H1 (cell line): ENCODE results near the gene ANAPC15.

Source experiments
- ASH2L ChIP-seq: fragments of 200-600, 300-600 bp; sonication (generic); IDR thresholded peaks from one replicate; pipeline ENCODE4 v1.7.1; 2017; ENCODE audit warnings: low read length
- CBX8 ChIP-seq: fragments of 300-800, 300-1000 bp; sonication (generic); IDR thresholded peaks from 2 replicates; pipeline ENCODE4 v1.7.1; 2016; ENCODE audit warnings: low read depth, low read length, borderline replicate concordance
- EZH2 ChIP-seq: fragments of 200-600 bp; sonication (generic); IDR thresholded peaks from 2 replicates; pipeline ENCODE4 v1.7.1; 2012; ENCODE audit warnings: low read depth, mild to moderate bottlenecking, moderate library complexity, low read length, inconsistent platforms; ENCODE audit not compliant: severe bottlenecking
- POLR2AphosphoS5 ChIP-seq: IDR thresholded peaks from 2 replicates; pipeline ENCODE4 v1.6.1; 2011; ENCODE audit warnings: low read depth, low read length
- RAD21 ChIP-seq, 2 experiments: IDR thresholded peaks in 1 of 2; conservative IDR thresholded peaks in 1 of 2; 2 replicates each; pipeline ENCODE4 v1.6.1; 2011; ENCODE audit warnings: low read depth in 2 of 2, low read length in 2 of 2, improper control_type of control experiment in 1 of 2, inconsistent platforms in 1 of 2, mild to moderate bottlenecking in 1 of 2, moderate library complexity in 1 of 2
- TBP ChIP-seq: IDR thresholded peaks from 2 replicates; pipeline ENCODE4 v1.6.1; 2011; ENCODE audit warnings: low read depth, low read length, improper control_type of control experiment
- ZNF274 ChIP-seq: IDR thresholded peaks from 2 replicates; pipeline ENCODE4 v1.7.0; 2012; ENCODE audit warnings: low read length, borderline replicate concordance; ENCODE audit errors: extremely low read depth
- TF ChIP-seq, protein P1 (sequence below), 3 experiments: IDR thresholded peaks; 1 replicate in 2 of 3; 2 replicates in 1 of 3; pipeline versions ENCODE4 v1.5.1 to v1.6.1; 2011; ENCODE audit warnings: low read length in 3 of 3, mild to moderate bottlenecking in 3 of 3, inconsistent platforms in 2 of 3, low read depth in 1 of 3, moderate library complexity in 1 of 3; ENCODE audit not compliant: insufficient read depth in 1 of 3; ENCODE audit errors: control extremely low read depth in 1 of 3
- TF ChIP-seq, protein P2 (sequence below): IDR thresholded peaks from 2 replicates; pipeline ENCODE4 v1.6.1; 2012; ENCODE audit warnings: inconsistent platforms
- TF ChIP-seq, protein P3 (sequence below): IDR thresholded peaks from 2 replicates; pipeline ENCODE4 v1.6.1; 2012; ENCODE audit warnings: inconsistent platforms

DNA sequence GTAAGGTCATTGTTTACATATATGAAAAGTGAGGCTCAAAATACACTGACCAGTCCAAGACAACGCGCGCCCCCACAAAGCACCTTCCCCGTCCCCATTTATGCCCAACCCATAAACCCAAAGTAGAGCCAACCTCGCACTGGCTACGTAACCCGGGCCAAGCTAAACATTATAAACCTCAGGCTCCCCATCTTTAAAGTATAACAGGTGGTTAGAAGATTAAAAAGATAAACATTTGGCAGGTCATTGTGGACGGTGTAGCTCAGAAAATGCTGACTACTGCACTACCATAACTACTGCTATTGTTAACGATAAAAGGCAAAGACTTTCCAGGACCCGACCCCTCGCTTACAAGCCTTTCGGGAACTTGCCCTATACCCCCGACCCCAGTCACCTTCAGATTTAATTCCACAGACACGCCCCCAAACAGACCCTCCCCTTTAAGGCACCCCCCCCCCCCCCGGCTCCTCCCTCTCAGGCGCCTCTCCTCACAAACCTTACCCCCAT lies 32.6 kb downstream of the ANAPC15 start:
- TF ChIP-seq TBP (no peak), ZNF274 (no peak), RAD21 (IDR thresholded peaks at IDR 0.05 in 1 of 2, conservative IDR thresholded peaks at IDR 0.05 in 1 of 2; ENCODE audit: low read depth in 2 of 2, low read length in 2 of 2) (no peak), POLR2AphosphoS5 (no peak), EZH2 (no peak), ASH2L (no peak), CBX8 (no peak)
- TF ChIP-seq, protein P1, sequence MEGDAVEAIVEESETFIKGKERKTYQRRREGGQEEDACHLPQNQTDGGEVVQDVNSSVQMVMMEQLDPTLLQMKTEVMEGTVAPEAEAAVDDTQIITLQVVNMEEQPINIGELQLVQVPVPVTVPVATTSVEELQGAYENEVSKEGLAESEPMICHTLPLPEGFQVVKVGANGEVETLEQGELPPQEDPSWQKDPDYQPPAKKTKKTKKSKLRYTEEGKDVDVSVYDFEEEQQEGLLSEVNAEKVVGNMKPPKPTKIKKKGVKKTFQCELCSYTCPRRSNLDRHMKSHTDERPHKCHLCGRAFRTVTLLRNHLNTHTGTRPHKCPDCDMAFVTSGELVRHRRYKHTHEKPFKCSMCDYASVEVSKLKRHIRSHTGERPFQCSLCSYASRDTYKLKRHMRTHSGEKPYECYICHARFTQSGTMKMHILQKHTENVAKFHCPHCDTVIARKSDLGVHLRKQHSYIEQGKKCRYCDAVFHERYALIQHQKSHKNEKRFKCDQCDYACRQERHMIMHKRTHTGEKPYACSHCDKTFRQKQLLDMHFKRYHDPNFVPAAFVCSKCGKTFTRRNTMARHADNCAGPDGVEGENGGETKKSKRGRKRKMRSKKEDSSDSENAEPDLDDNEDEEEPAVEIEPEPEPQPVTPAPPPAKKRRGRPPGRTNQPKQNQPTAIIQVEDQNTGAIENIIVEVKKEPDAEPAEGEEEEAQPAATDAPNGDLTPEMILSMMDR (IDR thresholded peaks at IDR 0.05; ENCODE audit: control extremely low read depth in 1 of 3, insufficient read depth in 1 of 3, low read depth in 1 of 3, low read length in 3 of 3), result no peak
- TF ChIP-seq, protein P2, sequence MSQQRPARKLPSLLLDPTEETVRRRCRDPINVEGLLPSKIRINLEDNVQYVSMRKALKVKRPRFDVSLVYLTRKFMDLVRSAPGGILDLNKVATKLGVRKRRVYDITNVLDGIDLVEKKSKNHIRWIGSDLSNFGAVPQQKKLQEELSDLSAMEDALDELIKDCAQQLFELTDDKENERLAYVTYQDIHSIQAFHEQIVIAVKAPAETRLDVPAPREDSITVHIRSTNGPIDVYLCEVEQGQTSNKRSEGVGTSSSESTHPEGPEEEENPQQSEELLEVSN, result no peak
- TF ChIP-seq, protein P3, sequence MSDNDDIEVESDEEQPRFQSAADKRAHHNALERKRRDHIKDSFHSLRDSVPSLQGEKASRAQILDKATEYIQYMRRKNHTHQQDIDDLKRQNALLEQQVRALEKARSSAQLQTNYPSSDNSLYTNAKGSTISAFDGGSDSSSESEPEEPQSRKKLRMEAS, result no peak
